GM12878 (cell line): ENCODE data around the gene TEX261.

Source experiments
- FOS ChIP-seq: IDR thresholded peaks from 3 replicates; pipeline ENCODE4 v1.6.1; 2011; ENCODE audit warnings: borderline replicate concordance; ENCODE audit not compliant: insufficient read length; ENCODE audit errors: extremely low read depth
- TF ChIP-seq, protein P1 (sequence below), 3 experiments: IDR thresholded peaks in 2 of 3; conservative IDR thresholded peaks in 1 of 3; 2 replicates each; pipeline ENCODE4 v1.5.1; 2011; ENCODE audit warnings: low read depth in 3 of 3, low read length in 3 of 3, mild to moderate bottlenecking in 3 of 3, control low read depth in 2 of 3, moderate library complexity in 2 of 3, inconsistent platforms in 1 of 3, mixed read lengths in 1 of 3; ENCODE audit not compliant: control insufficient read depth in 2 of 3, insufficient read depth in 1 of 3; ENCODE audit errors: extremely low read depth in 1 of 3

DNA sequence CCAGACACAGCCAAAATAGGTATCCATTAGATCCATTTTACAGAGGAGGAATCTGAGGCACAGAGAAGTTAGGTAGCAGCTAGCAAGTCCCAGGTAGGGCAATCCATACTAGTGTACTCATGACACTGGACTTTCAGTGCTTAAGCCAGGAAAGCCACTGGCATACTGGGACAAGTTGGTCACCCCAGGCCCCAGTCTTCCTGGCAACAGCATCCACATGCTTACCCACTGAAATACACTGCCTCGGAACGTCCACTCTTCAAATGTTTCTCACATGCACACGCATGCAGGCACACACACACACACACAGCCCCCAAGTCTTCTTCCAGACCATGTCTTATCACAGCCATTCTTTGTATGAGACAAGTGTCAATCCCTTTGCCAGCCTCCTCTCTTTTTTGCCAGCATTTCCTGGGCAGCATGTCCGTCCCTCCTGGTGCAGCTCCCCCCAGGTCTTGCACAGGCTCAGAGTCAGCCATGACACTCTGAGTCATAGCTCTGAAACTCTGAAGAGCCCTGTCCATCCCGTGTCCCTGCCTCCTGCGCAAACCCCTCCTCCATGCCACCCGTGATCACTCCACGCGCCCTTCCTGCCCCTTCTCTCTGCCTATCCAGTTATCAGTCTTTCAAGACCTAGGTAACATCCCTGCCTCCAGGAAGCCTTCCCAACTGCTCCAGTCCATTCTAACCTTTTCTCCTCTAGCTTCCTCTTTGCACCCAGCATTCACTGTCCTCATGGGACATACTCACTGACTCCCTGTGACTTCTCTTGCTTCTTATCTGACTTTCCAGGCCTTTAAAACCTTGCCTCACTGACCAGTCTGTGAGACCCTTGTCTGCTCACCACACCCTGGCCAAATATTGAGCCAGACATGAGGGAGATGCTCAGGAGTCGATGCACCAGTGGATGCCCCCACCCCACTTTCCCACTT lies 10.9 kb upstream of the TEX261 start:
- TF ChIP-seq FOS, result no peak
- TF ChIP-seq, protein P1, sequence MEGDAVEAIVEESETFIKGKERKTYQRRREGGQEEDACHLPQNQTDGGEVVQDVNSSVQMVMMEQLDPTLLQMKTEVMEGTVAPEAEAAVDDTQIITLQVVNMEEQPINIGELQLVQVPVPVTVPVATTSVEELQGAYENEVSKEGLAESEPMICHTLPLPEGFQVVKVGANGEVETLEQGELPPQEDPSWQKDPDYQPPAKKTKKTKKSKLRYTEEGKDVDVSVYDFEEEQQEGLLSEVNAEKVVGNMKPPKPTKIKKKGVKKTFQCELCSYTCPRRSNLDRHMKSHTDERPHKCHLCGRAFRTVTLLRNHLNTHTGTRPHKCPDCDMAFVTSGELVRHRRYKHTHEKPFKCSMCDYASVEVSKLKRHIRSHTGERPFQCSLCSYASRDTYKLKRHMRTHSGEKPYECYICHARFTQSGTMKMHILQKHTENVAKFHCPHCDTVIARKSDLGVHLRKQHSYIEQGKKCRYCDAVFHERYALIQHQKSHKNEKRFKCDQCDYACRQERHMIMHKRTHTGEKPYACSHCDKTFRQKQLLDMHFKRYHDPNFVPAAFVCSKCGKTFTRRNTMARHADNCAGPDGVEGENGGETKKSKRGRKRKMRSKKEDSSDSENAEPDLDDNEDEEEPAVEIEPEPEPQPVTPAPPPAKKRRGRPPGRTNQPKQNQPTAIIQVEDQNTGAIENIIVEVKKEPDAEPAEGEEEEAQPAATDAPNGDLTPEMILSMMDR (IDR thresholded peaks at IDR 0.05 in 2 of 3, conservative IDR thresholded peaks at IDR 0.05 in 1 of 3; ENCODE audit: control insufficient read depth in 2 of 3, extremely low read depth in 1 of 3, insufficient read depth in 1 of 3, low read depth in 3 of 3, low read length in 3 of 3), result no peak
